Body of pancreas (tissue), 4 donors: ENCODE results near the gene C1orf35.

Experiments
- CTCF ChIP-seq, 7 experiments: fragments of 450-650 bp in 4 of 7; fragments of 200-600 bp in 3 of 7; sonication (generic) in 3 of 7; IDR thresholded peaks; one replicate each; pipeline ENCODE4 v1.5.1; 2016 to 2019; ENCODE audit warnings: antibody characterized with exemption in 7 of 7
- POLR2A ChIP-seq, 3 donors: fragments of 450-650 bp; IDR thresholded peaks; one replicate each; pipeline ENCODE4 v1.6.1; 2016; ENCODE audit warnings: antibody characterized with exemption in 3 of 3, mild to moderate bottlenecking in 2 of 3

DNA sequence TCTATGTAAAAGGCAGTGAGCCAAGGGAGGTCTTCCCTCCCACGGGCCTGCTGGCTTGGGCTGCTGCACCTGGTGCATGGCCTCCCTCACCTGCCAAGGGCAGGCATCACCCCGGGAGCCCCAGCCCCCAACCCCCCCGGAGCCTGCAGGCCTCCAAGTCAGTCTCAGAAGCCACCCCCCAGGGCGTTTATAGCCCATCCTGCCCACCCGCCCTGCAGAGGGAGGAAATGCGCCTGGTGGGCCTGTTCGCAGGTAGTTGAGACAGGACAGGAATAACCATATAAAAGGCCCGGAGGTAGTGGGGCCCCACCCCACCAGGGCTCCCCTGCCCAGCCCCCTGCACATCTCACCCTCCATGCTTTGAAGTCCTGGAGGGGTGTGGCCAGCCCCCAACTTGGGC, 38.8 kb downstream of the C1orf35 start:
- no peak for TF ChIP-seq CTCF (IDR thresholded peaks at IDR 0.05)
- no peak for TF ChIP-seq POLR2A (IDR thresholded peaks at IDR 0.05)
